Muscle layer of colon (tissue), 2 donors: ENCODE data around the gene TECRL.

ENCODE experiments used
- H3K27ac ChIP-seq: one replicate; pipeline ENCODE4 v1.7.0; 2013; ENCODE audit warnings: low read depth, mild to moderate bottlenecking, low read length, moderate library complexity
- H3K27me3 ChIP-seq, 2 donors: one replicate each; pipeline ENCODE4 v1.7.0; 2013; ENCODE audit warnings: low read length in 2 of 2, mild to moderate bottlenecking in 2 of 2; ENCODE audit not compliant: insufficient read depth in 2 of 2, control insufficient read depth in 1 of 2
- H3K36me3 ChIP-seq: one replicate; pipeline ENCODE4 v1.7.0; 2013; ENCODE audit warnings: mild to moderate bottlenecking, low read length; ENCODE audit not compliant: insufficient read depth
- H3K4me1 ChIP-seq: one replicate; pipeline ENCODE4 v1.7.0; 2013; ENCODE audit warnings: mild to moderate bottlenecking, low read length; ENCODE audit not compliant: insufficient read depth
- H3K4me3 ChIP-seq, 2 donors: one replicate each; pipeline ENCODE4 v1.7.0; 2013; ENCODE audit warnings: low read length in 2 of 2, low read depth in 1 of 2, mild to moderate bottlenecking in 1 of 2, moderate library complexity in 1 of 2
- H3K9ac ChIP-seq: one replicate; pipeline ENCODE4 v1.7.0; 2013; ENCODE audit warnings: low read length
- H3K9me3 ChIP-seq: one replicate; pipeline ENCODE4 v1.7.0; 2013; ENCODE audit warnings: mild to moderate bottlenecking, low read length
- donor health status: abdominal sarcoma.
- donor health status: Adenocarcinoma of cecum.

Gene TECRL

GRCh38 chr4:64384237-64385203 is 24.7 kb downstream of the TECRL start:
- Histone ChIP-seq H3K9me3 (no peaks in the 10 kb centered on the region), H3K9ac (no peak overlapping the region), H3K27me3 (no peaks in the 10 kb centered on the region), H3K4me3 (no peak overlapping the region), H3K36me3 (no peaks in the 10 kb centered on the region), H3K4me1 (no peaks in the 10 kb centered on the region), H3K27ac (no peak overlapping the region)

GRCh38 chr4:64368741-64369140 is 40.5 kb downstream of the TECRL start:
- H3K27me3 ChIP-seq, result no peaks in the 10 kb centered on the region
- H3K27ac ChIP-seq, result no peak overlapping the region
- H3K9me3 ChIP-seq, result no peaks in the 10 kb centered on the region
- no peak overlapping the region for H3K4me3 ChIP-seq
- no peak overlapping the region for H3K9ac ChIP-seq
- H3K36me3 ChIP-seq, result no peaks in the 10 kb centered on the region
- H3K4me1 ChIP-seq, result no peaks in the 10 kb centered on the region

DNA sequence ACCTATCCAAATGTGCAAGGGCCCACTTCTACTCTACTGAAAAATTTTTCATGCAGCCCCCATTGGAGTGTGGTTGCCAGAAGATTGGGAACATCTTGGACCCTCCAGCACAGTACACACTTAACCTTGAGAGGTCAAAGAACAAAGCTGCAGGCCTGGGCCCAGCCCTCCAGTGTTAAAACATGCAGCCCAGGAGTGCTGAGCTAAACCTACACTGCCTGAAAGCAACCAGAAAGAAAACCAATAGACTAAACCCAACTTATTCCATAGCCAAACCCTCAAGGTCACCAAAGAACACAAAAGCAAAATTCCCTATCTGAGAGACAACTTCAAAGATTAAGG is 47.9 kb downstream of the TECRL start:
- no peaks in the 10 kb centered on the region for H3K36me3 ChIP-seq
- no peaks in the 10 kb centered on the region for H3K4me1 ChIP-seq
- no peak overlapping the region for H3K4me3 ChIP-seq
- H3K27me3 ChIP-seq, result no peaks in the 10 kb centered on the region
- H3K9ac ChIP-seq, result no peak overlapping the region
- H3K9me3 ChIP-seq, result no peaks in the 10 kb centered on the region
- H3K27ac ChIP-seq, result no peak overlapping the region

GRCh38 chr4:64360664-64361398 is 48.4 kb downstream of the TECRL start:
- Histone ChIP-seq H3K9ac (no peak overlapping the region), H3K4me3 (no peak overlapping the region), H3K4me1 (no peaks in the 10 kb centered on the region)

GRCh38 chr4:64359489-64359888 is 49.8 kb downstream of the TECRL start:
- Histone ChIP-seq H3K4me1 (no peaks in the 10 kb centered on the region), H3K9ac (no peak overlapping the region), H3K36me3 (no peaks in the 10 kb centered on the region), H3K4me3 (no peak overlapping the region), H3K27ac (no peak overlapping the region), H3K27me3 (no peaks in the 10 kb centered on the region), H3K9me3 (no peaks in the 10 kb centered on the region)

More at GRCh38 chr4:64360664-64361398, 48.4 kb downstream of the TECRL start:
- Histone ChIP-seq H3K36me3 (no peaks in the 10 kb centered on the region), H3K9me3 (no peaks in the 10 kb centered on the region), H3K27ac (no peak overlapping the region), H3K27me3 (no peaks in the 10 kb centered on the region)

GRCh38 chr4:64353904-64354303 is 55.3 kb downstream of the TECRL start:
- H3K4me3 ChIP-seq, result no peak overlapping the region
- H3K27ac ChIP-seq, result no peak overlapping the region
- no peak overlapping the region for H3K9ac ChIP-seq
- H3K9me3 ChIP-seq, result no peaks in the 10 kb centered on the region
- no peaks in the 10 kb centered on the region for H3K4me1 ChIP-seq
- H3K36me3 ChIP-seq, result no peaks in the 10 kb centered on the region
- no peaks in the 10 kb centered on the region for H3K27me3 ChIP-seq

DNA sequence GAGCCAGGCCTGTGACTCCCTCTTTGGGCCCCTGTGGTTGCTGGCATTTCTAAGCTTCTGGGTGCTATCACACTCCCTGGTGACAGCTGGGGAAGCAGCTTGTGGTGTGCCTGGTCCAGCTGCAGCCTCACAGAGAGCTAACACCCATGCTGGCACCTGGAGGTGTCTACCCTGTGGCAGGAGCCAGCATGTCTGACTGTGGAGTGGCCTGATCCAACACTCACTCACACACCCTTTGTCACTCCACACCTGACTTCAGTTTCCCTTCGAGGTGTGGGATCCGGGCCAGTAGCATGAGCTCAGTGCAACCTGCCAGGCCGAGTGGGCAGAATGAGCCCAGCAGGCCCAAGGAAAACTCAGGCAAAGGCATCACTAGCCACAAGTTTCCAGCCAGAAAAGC is 67.5 kb downstream of the TECRL start:
- Histone ChIP-seq H3K9me3 (no peaks in the 10 kb centered on the region), H3K27me3 (no peaks in the 10 kb centered on the region), H3K4me3 (no peak overlapping the region), H3K9ac (no peak overlapping the region), H3K36me3 (no peaks in the 10 kb centered on the region), H3K27ac (no peak overlapping the region), H3K4me1 (no peaks in the 10 kb centered on the region)

- no peaks in the 10 kb centered on the region for H3K36me3 ChIP-seq
- H3K9me3 ChIP-seq, result no peaks in the 10 kb centered on the region
- no peak overlapping the region for H3K27ac ChIP-seq
- H3K4me1 ChIP-seq, result no peaks in the 10 kb centered on the region
- no peak overlapping the region for H3K4me3 ChIP-seq
- H3K9ac ChIP-seq, result no peak overlapping the region
- H3K27me3 ChIP-seq, result no peaks in the 10 kb centered on the region
Observed at GRCh38 chr4:64340218-64341110, 68.8 kb downstream of the TECRL start.

- Histone ChIP-seq H3K27me3 (no peaks in the 10 kb centered on the region), H3K4me1 (no peaks in the 10 kb centered on the region), H3K9me3 (no peaks in the 10 kb centered on the region), H3K4me3 (no peak overlapping the region), H3K9ac (no peak overlapping the region), H3K27ac (no peak overlapping the region), H3K36me3 (no peaks in the 10 kb centered on the region)
Observed at GRCh38 chr4:64334964-64335363, 74.3 kb downstream of the TECRL start.

- Histone ChIP-seq H3K27ac (no peak overlapping the region), H3K9me3 (no peaks in the 10 kb centered on the region), H3K36me3 (no peaks in the 10 kb centered on the region), H3K9ac (no peak overlapping the region), H3K4me3 (no peak overlapping the region), H3K27me3 (no peaks in the 10 kb centered on the region), H3K4me1 (no peaks in the 10 kb centered on the region)
Observed at GRCh38 chr4:64330143-64330542, 79.1 kb downstream of the TECRL start.

GRCh38 chr4:64327237-64327636 is 82.0 kb downstream of the TECRL start:
- Histone ChIP-seq H3K27me3 (no peaks in the 10 kb centered on the region), H3K4me1 (no peaks in the 10 kb centered on the region), H3K4me3 (no peak overlapping the region), H3K9me3 (no peaks in the 10 kb centered on the region), H3K9ac (no peak overlapping the region), H3K36me3 (no peaks in the 10 kb centered on the region), H3K27ac (no peak overlapping the region)
